HEK293T (cell line): ENCODE data around the gene EFR3B.
"Not testable (repeated sequence)": the region's sequence is repeated elsewhere in the genome, so short reads cannot be mapped to it uniquely, and the experiment has no call there.

Experiments
- CTCF ChIA-PET: fragments of 350-600 bp; formaldehyde crosslinking; extraction: SDS; loops from one replicate; lab custom pipeline; 2021; ENCODE audit warnings: antibody characterized with exemption, inconsistent platforms; lab: Yijun Ruan, JAX
- POLR2A ChIA-PET: fragments of 350-600 bp; formaldehyde crosslinking; extraction: SDS; loops from one replicate; lab custom pipeline; 2020; ENCODE audit warnings: antibody characterized with exemption, inconsistent platforms; lab: Yijun Ruan, JAX
- DNase-seq: peaks from one replicate; pipeline ENCODE4 v3.0.0; 2012; ENCODE audit warnings: mixed read lengths; ENCODE audit errors: extremely low spot score
- ARNT ChIP-seq: fragments of 450-650 bp; IDR thresholded peaks from 2 replicates; pipeline ENCODE4 v1.6.1; 2017; ENCODE audit warnings: mild to moderate bottlenecking
- BHLHE40 ChIP-seq: fragments of 450-650 bp; IDR thresholded peaks from 2 replicates; pipeline ENCODE4 v1.6.1; 2016; ENCODE audit warnings: mild to moderate bottlenecking, moderate library complexity, borderline replicate concordance
- CTBP1 ChIP-seq: fragments of 450-650 bp; IDR thresholded peaks from 2 replicates; pipeline ENCODE4 v1.6.1; 2016; ENCODE audit warnings: borderline replicate concordance
- ELF4 ChIP-seq: fragments of 450-650 bp; IDR thresholded peaks from 2 replicates; pipeline ENCODE4 v1.6.1; 2017; ENCODE audit warnings: antibody characterized with exemption
- FOXA1 ChIP-seq: fragments of 450-650 bp; IDR thresholded peaks from 2 replicates; pipeline ENCODE4 v1.6.1; 2016; ENCODE audit warnings: mild to moderate bottlenecking
- FOXK2 ChIP-seq: fragments of 450-650 bp; IDR thresholded peaks from 2 replicates; pipeline ENCODE4 v1.6.1; 2016; ENCODE audit warnings: mild to moderate bottlenecking
- FOXM1 ChIP-seq: fragments of 450-650 bp; IDR thresholded peaks from 2 replicates; pipeline ENCODE4 v1.6.1; 2017; ENCODE audit warnings: mild to moderate bottlenecking, borderline replicate concordance
- HDGF ChIP-seq: fragments of 450-650 bp; IDR thresholded peaks from 2 replicates; pipeline ENCODE4 v1.6.1; 2017; ENCODE audit warnings: antibody characterized with exemption, borderline replicate concordance
- L3MBTL2 ChIP-seq: fragments of 450-650 bp; conservative IDR thresholded peaks from 2 replicates; pipeline ENCODE4 v1.6.1; 2016; ENCODE audit warnings: mild to moderate bottlenecking
- LEF1 ChIP-seq: fragments of 450-650 bp; IDR thresholded peaks from 2 replicates; pipeline ENCODE4 v1.6.1; 2017; ENCODE audit warnings: mild to moderate bottlenecking, borderline replicate concordance
- NFRKB ChIP-seq: fragments of 450-650 bp; IDR thresholded peaks from 2 replicates; pipeline ENCODE4 v1.6.1; 2016; ENCODE audit warnings: mild to moderate bottlenecking, moderate library complexity
- SP1 ChIP-seq: fragments of 450-650 bp; IDR thresholded peaks from 2 replicates; pipeline ENCODE4 v1.6.1; 2017
- SUZ12 ChIP-seq: fragments of 450-650 bp; IDR thresholded peaks from 2 replicates; pipeline ENCODE4 v1.6.1; 2016; ENCODE audit warnings: mild to moderate bottlenecking
- TARDBP ChIP-seq: fragments of 450-650 bp; IDR thresholded peaks from 2 replicates; pipeline ENCODE4 v1.6.1; 2016
- ZNF384 ChIP-seq: fragments of 450-650 bp; IDR thresholded peaks from 2 replicates; pipeline ENCODE4 v1.6.1; 2016
- TF ChIP-seq, protein P1 (sequence below): fragments of 450-650 bp; IDR thresholded peaks from 2 replicates; pipeline ENCODE4 v1.6.1; 2016

The EFR3B gene

DNA sequence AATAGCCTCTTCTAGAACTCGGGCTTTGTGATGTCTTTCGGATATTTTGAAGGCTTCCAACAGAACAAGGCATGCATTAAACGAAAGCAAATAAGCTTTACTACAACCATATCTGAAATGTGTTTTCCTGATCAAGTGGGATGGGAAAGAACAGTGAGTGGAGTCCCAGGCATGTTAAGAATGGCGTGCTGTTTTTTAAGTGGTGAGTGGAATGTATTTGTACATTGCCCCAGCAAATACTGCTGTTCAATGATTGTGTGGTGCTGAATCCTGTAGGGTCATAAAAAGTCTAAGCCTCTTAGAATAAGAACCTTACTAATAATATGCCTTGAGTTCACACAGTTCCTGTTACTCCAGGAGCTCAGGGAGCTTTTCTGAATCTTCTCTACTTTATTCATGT is 74.0 kb downstream of the EFR3B start:
- CTCF ChIA-PET = no interaction called here
- TF ChIP-seq FOXM1 (no peak), SP1 (no peak), HDGF (no peak), FOXA1 (no peak), L3MBTL2 (no peak), NFRKB (no peak), LEF1 (no peak), FOXK2 (no peak), SUZ12 (no peak)
- TF ChIP-seq, protein P1, sequence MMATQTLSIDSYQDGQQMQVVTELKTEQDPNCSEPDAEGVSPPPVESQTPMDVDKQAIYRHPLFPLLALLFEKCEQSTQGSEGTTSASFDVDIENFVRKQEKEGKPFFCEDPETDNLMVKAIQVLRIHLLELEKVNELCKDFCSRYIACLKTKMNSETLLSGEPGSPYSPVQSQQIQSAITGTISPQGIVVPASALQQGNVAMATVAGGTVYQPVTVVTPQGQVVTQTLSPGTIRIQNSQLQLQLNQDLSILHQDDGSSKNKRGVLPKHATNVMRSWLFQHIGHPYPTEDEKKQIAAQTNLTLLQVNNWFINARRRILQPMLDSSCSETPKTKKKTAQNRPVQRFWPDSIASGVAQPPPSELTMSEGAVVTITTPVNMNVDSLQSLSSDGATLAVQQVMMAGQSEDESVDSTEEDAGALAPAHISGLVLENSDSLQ = no peak
- DNase-seq = no peak
- POLR2A ChIA-PET = no interaction called here

DNA sequence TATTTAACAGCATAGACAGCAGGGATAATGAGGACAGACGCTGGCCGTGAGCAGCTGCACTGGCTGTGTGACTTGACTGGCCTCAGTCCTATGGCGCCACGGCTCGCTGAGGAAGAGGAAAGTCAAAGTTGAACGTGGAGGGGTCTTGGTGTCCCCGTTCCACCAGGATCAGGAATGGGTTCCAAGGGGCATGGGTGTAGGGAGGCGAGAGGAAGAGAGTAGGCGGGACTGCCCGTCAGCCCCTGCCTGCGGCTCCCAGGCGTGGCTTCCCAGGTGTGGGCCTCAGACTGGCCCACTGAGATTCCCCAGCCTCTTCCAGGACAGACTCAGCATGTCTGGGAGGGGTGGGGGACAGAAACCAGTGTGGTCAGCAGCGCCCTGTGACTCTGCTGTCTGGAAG is 75.1 kb downstream of the EFR3B start:
- ChIA-PET POLR2A (no interaction called here), CTCF (no interaction called here)
- DNase-seq = no peak
- TF ChIP-seq L3MBTL2 = no peak
- TF ChIP-seq ARNT = no peak

GRCh38 chr2:25119263-25119662 is 77.4 kb downstream of the EFR3B start:
- ChIA-PET POLR2A (no interaction called here), CTCF (no interaction called here)
- no peak for DNase-seq
- TF ChIP-seq CTBP1 = no peak

DNA sequence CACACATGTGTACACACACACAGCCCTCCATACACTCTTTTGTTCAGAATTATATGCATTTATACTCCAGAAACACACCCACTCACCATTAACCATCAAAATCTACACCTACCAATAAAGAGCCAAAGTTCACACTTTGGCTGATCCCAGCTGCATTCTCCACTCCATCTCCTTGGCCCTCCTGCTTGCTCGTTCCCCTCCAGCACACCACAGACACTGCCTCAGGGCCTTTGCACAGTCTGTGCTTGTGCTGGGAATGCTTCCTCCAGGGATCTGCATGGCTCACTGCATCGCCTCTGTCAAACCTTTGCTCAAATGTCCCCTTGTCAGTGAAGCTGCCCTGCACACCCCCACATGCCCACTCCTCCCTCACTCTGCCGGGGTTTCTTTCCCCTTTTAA is 80.5 kb downstream of the EFR3B start:
- TF ChIP-seq, protein P1 = no peak
- TF ChIP-seq FOXM1 (no peak), SP1 (no peak), SUZ12 (no peak), FOXK2 (no peak), NFRKB (no peak), TARDBP (no peak), CTBP1 (no peak), ARNT (no peak), FOXA1 (no peak), BHLHE40 (no peak), LEF1 (no peak), L3MBTL2 (no peak), ZNF384 (no peak), ELF4 (no peak), HDGF (no peak)

DNA sequence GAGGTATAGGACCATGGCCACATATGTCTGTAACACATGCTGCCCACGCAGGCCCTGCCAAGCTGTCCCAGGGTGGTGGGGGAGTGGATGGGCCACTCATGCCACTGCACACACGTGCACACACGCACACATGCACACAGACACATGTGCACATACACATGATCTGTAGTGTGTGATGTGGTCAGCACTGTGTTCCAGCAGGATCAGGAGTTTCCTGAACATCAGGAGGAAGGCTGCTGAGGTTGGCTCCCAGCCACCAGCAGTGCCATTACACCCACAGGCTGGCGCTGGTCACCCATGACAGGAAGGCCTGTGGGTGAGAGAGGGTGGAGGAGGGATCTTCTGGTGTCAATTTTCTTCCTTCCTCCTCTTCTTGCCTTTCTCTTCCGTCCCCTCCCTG is 81.8 kb downstream of the EFR3B start:
- ChIA-PET CTCF (no interaction called here), POLR2A (no interaction called here)
- TF ChIP-seq NFRKB (no peak), CTBP1 (no peak), ELF4 (no peak), FOXM1 (no peak), ZNF384 (no peak), SP1 (no peak), FOXA1 (no peak), BHLHE40 (no peak), FOXK2 (no peak), TARDBP (no peak), ARNT (no peak), L3MBTL2 (no peak), LEF1 (no peak)
- TF ChIP-seq, protein P1 = no peak
- DNase-seq = no peak

More for the DNA sequence above, 80.5 kb downstream of the EFR3B start:
- ChIA-PET CTCF (interaction anchor here (0.6 kb wide), 1 partner anchor 23 kb away, joined by 3 read pairs; no protein-coding TSS in a partner anchor), POLR2A (no interaction called here)
- no peak for DNase-seq

DNA sequence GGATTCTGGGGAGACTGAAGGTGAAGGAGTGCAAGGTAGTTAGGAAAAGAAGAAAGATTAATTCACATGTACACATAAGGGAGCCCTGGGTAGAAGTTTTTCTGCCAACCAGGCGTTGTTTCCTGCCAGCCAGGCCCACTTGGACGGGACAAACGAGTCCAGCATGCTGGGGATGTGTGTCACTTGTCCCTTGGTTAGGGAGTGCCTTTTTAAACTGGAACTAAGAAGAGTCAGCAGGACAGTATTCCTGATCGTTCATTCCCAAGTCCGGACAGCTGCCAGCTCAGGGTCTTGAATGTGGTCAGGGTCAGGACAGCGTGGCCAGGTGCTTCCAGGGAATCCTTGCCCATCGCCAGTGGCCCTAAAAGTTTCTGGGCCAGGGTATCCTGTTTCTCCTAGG is 83.3 kb downstream of the EFR3B start:
- ChIA-PET POLR2A (no interaction called here), CTCF (interaction anchor here (1.1 kb wide), 1 partner anchor 150 kb away, joined by 5 read pairs; no protein-coding TSS in a partner anchor)
- no peak for TF ChIP-seq FOXK2
- no peak for TF ChIP-seq HDGF
- no peak for TF ChIP-seq SUZ12
- no peak for TF ChIP-seq CTBP1
- TF ChIP-seq LEF1 = no peak
- no peak for TF ChIP-seq SP1
- TF ChIP-seq BHLHE40 = no peak
- TF ChIP-seq NFRKB = no peak

GRCh38 chr2:25125976-25126375 is 84.1 kb downstream of the EFR3B start:
- CTCF ChIA-PET = interaction anchor here (1.1 kb wide), 1 partner anchor 151 kb away, joined by 5 read pairs; no protein-coding TSS in a partner anchor
- TF ChIP-seq FOXA1 (no peak), SP1 (no peak), FOXK2 (no peak), NFRKB (no peak), ELF4 (no peak), FOXM1 (no peak), ARNT (no peak), SUZ12 (no peak), TARDBP (no peak), HDGF (no peak), BHLHE40 (no peak), ZNF384 (no peak), LEF1 (no peak), CTBP1 (no peak), L3MBTL2 (no peak)
- TF ChIP-seq, protein P1 = no peak
- DNase-seq = no peak
- POLR2A ChIA-PET = no interaction called here

More for the DNA sequence above, 83.3 kb downstream of the EFR3B start:
- DNase-seq = no peak

DNA sequence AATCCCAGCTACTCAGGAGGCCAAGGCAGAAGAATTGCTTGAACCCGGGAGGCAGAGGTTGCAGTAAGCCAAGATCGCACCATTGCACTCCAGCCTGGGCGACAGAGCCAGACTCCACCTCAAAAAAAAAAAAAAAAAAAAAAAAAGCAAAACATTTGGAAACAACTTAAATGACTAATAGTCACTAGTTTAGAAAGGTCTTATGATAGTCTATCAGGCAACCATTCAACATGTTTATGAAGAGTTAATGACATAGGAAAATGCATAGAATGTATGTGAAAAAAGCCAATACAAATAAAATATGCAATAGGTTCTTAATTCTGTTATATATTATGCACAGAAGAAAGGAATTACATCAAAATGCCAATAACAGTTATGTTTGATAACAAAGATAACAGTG is 85.2 kb downstream of the EFR3B start:
- CTCF ChIA-PET = interaction anchor here (0.6 kb wide), 1 partner anchor 30 kb away, joined by 6 read pairs; no protein-coding TSS in a partner anchor
- DNase-seq = not testable (repeated sequence)
- POLR2A ChIA-PET = interaction anchor here (1.1 to 1.4 kb wide), 2 partner anchors 152 to 154 kb away, joined by 3 to 4 read pairs; no protein-coding TSS in a partner anchor
